Loucy (cell line): Measurements from ENCODE around the gene ATP8B3.

ENCODE experiments used
- H2AFZ ChIP-seq: fragments of 200-600 bp; sonication (generic); 2 replicates; pipeline ENCODE4 v1.6.0; 2016; ENCODE audit warnings: antibody characterized with exemption, mild to moderate bottlenecking, low read length, moderate library complexity
- H3F3A ChIP-seq: fragments of 200-600 bp; 2 replicates; pipeline ENCODE4 v1.6.0; 2016; ENCODE audit warnings: antibody characterized with exemption, low read depth, mild to moderate bottlenecking
- H3K27me3 ChIP-seq: fragments of 200-600 bp; sonication (generic); 2 replicates; pipeline ENCODE4 v1.6.1; 2014; ENCODE audit warnings: low read length, mild to moderate bottlenecking; ENCODE audit not compliant: insufficient read depth, poor library complexity, severe bottlenecking
- H3K36me3 ChIP-seq: fragments of 200-600 bp; sonication (generic); 2 replicates; pipeline ENCODE4 v1.6.1; 2016; ENCODE audit warnings: low read length; ENCODE audit not compliant: insufficient read depth
- H3K4me1 ChIP-seq: fragments of 200-600 bp; sonication (generic); 2 replicates; pipeline ENCODE4 v1.5.1; 2014; ENCODE audit warnings: low read length, mild to moderate bottlenecking; ENCODE audit not compliant: insufficient read depth, poor library complexity, severe bottlenecking
- H3K4me2 ChIP-seq: fragments of 200-600 bp; sonication (generic); 2 replicates; pipeline ENCODE4 v1.6.0; 2014; ENCODE audit warnings: antibody characterized with exemption, low read length, low read depth, mild to moderate bottlenecking; ENCODE audit not compliant: poor library complexity, severe bottlenecking
- H3K4me3 ChIP-seq: fragments of 200-600 bp; sonication (generic); 2 replicates; pipeline ENCODE4 v1.5.1; 2014; ENCODE audit warnings: low read length, mild to moderate bottlenecking, mixed read lengths; ENCODE audit not compliant: poor library complexity, severe bottlenecking
- H3K79me2 ChIP-seq: fragments of 200-600 bp; sonication (generic); 2 replicates; pipeline ENCODE4 v1.6.1; 2014; ENCODE audit warnings: low read length; ENCODE audit not compliant: insufficient read depth
- H3K9ac ChIP-seq: fragments of 200-600 bp; sonication (generic); 2 replicates; pipeline ENCODE4 v1.6.0; 2014; ENCODE audit warnings: mild to moderate bottlenecking, low read depth, low read length, moderate library complexity; ENCODE audit not compliant: poor library complexity, severe bottlenecking
- H3K9me2 ChIP-seq: fragments of 200-600 bp; sonication (generic); replicated peaks from 2 replicates; pipeline ENCODE4 v1.6.1; 2016; ENCODE audit warnings: low read depth, low read length, mixed read lengths
- H3K9me3 ChIP-seq: fragments of 200-600 bp; sonication (generic); 2 replicates; pipeline ENCODE4 v1.6.1; 2014; ENCODE audit warnings: mild to moderate bottlenecking, antibody characterized with exemption, low read length, low read depth; ENCODE audit not compliant: insufficient read depth
- H4K20me1 ChIP-seq: fragments of 200-600 bp; sonication (generic); 2 replicates; pipeline ENCODE4 v1.6.0; 2014; ENCODE audit warnings: antibody characterized with exemption, low read length, mild to moderate bottlenecking; ENCODE audit not compliant: insufficient read depth, poor library complexity, severe bottlenecking
- EZH2phosphoT487 ChIP-seq: fragments of 200-600 bp; IDR thresholded peaks from 2 replicates; pipeline ENCODE4 v1.6.1; 2018; ENCODE audit warnings: antibody characterized with exemption, mild to moderate bottlenecking, moderate library complexity, borderline replicate concordance
- TF ChIP-seq, protein P1 (sequence below): fragments of 200-600 bp; sonication (generic); conservative IDR thresholded peaks from 2 replicates; pipeline ENCODE4 v1.5.1; 2014; ENCODE audit warnings: mild to moderate bottlenecking, antibody characterized with exemption, low read length

Gene ATP8B3

DNA sequence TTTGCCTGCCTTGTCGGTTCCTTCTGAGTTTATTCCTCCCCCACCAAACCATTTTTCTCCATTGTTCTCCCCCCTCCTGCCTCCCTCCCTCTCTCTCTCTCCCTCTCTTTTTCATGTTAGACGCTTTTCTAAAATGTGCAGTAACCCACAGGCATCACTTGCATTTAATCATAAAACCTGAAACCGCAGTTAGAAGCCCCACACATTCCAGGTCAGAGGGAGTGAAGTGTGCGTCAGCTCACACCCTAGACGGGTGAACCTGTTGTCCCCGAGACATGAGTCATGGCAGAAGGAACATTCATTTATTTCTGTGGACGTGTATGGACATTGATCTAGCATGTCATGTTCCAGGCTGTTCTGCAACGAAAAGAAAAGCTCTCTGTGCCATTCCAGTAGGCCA lies 38.9 kb downstream of the ATP8B3 start:
- no peaks in the 10 kb centered on the region for H3K79me2 ChIP-seq
- peaks cover 9% of the 10 kb centered on the region for H3K9me3 ChIP-seq
- H3K4me2 ChIP-seq = no peak overlapping the region
- no peaks in the 10 kb centered on the region for H3K9me2 ChIP-seq
- no peaks in the 10 kb centered on the region for H4K20me1 ChIP-seq
- H3K9ac ChIP-seq = no peak overlapping the region
- no peak for TF ChIP-seq EZH2phosphoT487
- TF ChIP-seq, protein P1, sequence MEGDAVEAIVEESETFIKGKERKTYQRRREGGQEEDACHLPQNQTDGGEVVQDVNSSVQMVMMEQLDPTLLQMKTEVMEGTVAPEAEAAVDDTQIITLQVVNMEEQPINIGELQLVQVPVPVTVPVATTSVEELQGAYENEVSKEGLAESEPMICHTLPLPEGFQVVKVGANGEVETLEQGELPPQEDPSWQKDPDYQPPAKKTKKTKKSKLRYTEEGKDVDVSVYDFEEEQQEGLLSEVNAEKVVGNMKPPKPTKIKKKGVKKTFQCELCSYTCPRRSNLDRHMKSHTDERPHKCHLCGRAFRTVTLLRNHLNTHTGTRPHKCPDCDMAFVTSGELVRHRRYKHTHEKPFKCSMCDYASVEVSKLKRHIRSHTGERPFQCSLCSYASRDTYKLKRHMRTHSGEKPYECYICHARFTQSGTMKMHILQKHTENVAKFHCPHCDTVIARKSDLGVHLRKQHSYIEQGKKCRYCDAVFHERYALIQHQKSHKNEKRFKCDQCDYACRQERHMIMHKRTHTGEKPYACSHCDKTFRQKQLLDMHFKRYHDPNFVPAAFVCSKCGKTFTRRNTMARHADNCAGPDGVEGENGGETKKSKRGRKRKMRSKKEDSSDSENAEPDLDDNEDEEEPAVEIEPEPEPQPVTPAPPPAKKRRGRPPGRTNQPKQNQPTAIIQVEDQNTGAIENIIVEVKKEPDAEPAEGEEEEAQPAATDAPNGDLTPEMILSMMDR = no peak
- no peaks in the 10 kb centered on the region for H3K4me1 ChIP-seq
- no peaks in the 10 kb centered on the region for H3K27me3 ChIP-seq
- H3F3A ChIP-seq = no peaks in the 10 kb centered on the region
- H3K36me3 ChIP-seq = no peaks in the 10 kb centered on the region
- H2AFZ ChIP-seq = no peak overlapping the region
- H3K4me3 ChIP-seq = no peak overlapping the region

DNA sequence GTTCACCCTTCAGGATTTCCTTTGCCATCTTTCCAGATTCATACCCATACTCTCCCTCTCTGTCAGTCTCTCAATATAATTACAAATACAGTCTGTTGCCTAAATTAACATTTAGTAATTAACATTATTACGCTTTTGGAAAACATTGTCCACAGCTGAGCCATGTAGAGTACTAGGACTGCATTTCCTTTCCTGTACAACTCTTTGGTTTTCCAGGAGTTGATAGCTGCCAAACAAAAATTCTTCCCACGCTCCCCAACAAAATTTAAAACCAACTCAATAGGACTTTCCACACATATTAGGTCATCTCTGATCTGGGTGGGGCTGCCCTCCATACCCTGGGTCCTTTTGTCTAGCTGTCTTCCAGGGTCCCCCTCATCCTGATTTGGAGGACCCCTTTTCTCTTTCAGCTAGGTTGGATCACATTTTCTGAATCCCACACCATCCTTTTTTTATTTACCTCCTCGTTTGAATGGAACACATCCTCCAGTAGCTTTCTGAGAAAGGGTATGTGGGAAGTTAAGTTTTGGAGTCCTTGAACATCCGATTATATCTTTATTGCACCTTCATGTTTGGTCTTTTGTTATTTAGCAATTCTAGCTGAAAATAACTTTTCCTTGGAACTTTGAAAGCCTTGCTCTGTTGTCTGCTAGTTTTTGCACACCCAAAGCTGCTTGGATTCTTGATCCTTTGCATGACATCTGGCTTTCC lies 41.1 kb downstream of the ATP8B3 start:
- no peaks in the 10 kb centered on the region for H3K27me3 ChIP-seq
- peaks cover 17% of the 10 kb centered on the region for H3K4me1 ChIP-seq
- peaks cover 9% of the 10 kb centered on the region for H3K9me3 ChIP-seq
- H3K36me3 ChIP-seq = no peaks in the 10 kb centered on the region
- H3K4me2 ChIP-seq = no peak overlapping the region
- no peak overlapping the region for H3K4me3 ChIP-seq
- H3K9ac ChIP-seq = no peak overlapping the region
- TF ChIP-seq, protein P1 = no peak
- H3K9me2 ChIP-seq = no peaks in the 10 kb centered on the region
- H2AFZ ChIP-seq = no peak overlapping the region
- no peaks in the 10 kb centered on the region for H4K20me1 ChIP-seq
- H3K79me2 ChIP-seq = no peaks in the 10 kb centered on the region
- no peaks in the 10 kb centered on the region for H3F3A ChIP-seq

DNA sequence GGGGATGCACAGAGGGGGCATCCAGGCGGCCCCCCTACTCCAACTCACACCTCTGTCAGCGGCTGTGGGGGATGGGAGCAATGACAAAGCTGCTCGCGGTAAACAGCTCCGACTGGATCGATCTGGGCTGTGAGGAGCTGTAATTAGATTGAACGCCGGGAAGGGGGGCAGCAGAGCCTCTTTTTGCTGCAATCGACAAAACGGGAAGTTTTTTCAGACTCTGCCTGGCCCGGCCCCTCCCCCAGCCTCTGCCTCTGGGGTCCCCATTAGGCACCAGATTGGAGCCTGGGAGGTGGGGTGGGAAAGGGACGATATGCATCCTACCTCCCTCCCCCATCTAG lies 42.5 kb downstream of the ATP8B3 start:
- no peak overlapping the region for H3K4me2 ChIP-seq
- no peak overlapping the region for H3K9ac ChIP-seq
- no peak for TF ChIP-seq EZH2phosphoT487
- TF ChIP-seq, protein P1 = no peak
- H3K27me3 ChIP-seq = no peaks in the 10 kb centered on the region
- no peaks in the 10 kb centered on the region for H3F3A ChIP-seq
- no peaks in the 10 kb centered on the region for H4K20me1 ChIP-seq
- H3K4me1 ChIP-seq = peaks cover 17% of the 10 kb centered on the region
- no peaks in the 10 kb centered on the region for H3K9me2 ChIP-seq
- no peak overlapping the region for H2AFZ ChIP-seq
- H3K4me3 ChIP-seq = no peak overlapping the region
- H3K79me2 ChIP-seq = no peaks in the 10 kb centered on the region
- H3K36me3 ChIP-seq = no peaks in the 10 kb centered on the region
- peaks cover 9% of the 10 kb centered on the region for H3K9me3 ChIP-seq
